ENCODE measurements around the gene LSP1. TPM values are rescaled to one million over a fixed set of nuclear protein-coding genes. Genes with fewer than 3 reads are reported as not detected.

The LSP1 gene
- total and polyA plus RNA-seq, 2 of the 13 experiments (the other 11 are each of a cell fraction or from before 2014, with no cell fraction given): 0.59 to 1.00 TPM

DNA sequence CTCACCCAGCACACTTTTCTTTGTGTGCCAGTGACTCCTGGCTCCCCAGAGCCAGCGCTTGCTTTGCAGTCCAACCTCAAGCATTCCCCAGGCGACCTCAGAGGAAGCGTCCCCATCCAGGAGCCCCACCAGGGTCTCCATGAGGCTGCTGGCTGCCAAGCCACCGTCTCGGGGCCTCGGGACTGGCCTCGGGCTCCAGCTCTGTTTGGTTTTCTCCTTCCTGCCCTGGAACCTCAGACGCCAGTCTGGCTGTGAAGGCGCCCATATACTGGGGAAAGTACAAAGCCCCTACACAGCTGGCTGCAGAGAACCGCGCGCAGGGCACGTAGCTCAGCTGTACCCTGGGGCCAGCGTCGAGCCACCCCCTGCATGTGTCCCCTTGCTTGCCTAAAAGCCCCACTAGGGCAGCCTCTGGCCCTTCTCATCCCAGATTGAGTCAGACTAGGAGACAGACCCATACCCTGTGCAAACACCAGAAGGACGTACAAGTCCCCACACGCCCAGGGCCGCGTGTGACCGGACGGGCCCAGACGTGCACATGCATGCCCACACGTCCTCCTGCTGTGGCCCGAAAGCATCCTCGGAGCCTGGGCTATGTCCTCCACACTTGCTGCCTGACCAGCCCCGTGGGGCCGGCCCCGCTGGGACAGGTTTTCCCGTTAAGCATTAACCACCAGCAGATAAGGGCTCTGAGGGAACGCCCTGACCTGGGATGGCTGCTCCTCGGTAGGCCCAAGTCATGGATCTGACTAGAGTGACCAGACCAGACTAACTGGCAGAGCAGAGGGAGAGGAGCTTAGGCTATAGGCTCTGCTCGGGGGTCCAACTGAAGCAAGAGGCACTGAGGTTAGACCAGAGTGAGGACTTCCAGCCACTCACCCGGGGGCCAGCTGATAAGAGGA is 22.3 kb upstream of the LSP1 start (continued):
- TF ChIP-seq EP300 (IDR thresholded peaks at IDR 0.05; ENCODE audit: low read depth in 2 of 2, low read length in 2 of 2) (0 out of 4 replicates have a peak, but pooled peaks of 1 of the 2 experiments have one; percentile 18), EP300 (CRISPR knock-in tag; IDR thresholded peaks at IDR 0.05; ENCODE audit: borderline replicate concordance) (peak; percentile 22; the same call in 1 of the 2 replicates), ZNF564 (CRISPR knock-in tag; IDR thresholded peaks at IDR 0.05) (peak; percentile 63; the same call in 1 of the 2 replicates), CENPX (CRISPR knock-in tag; IDR thresholded peaks at IDR 0.05) (no peak), ZNF124 (CRISPR knock-in tag; IDR thresholded peaks at IDR 0.05) (peak; percentile 45), PTBP1 (IDR thresholded peaks at IDR 0.05; ENCODE audit: low read depth, low read length, poor library complexity, severe bottlenecking) (no peak), POLR2A (IDR thresholded peaks at IDR 0.05; ENCODE audit: insufficient read depth in 1 of 2, low read depth in 2 of 2, low read length in 2 of 2) (no peak), ZNF790 (CRISPR knock-in tag; IDR thresholded peaks at IDR 0.05; ENCODE audit: borderline replicate concordance) (peak; percentile 91; the same call in 1 of the 2 replicates), TBX2 (CRISPR knock-in tag; IDR thresholded peaks at IDR 0.05; ENCODE audit: borderline replicate concordance) (peak; percentile 91), YY1 (IDR thresholded peaks at IDR 0.05; ENCODE audit: insufficient read depth, insufficient replicate concordance, low read depth, low read length) (peak; percentile 75), MAFK (conservative IDR thresholded peaks at IDR 0.05 in 1 of 2, IDR thresholded peaks at IDR 0.05 in 1 of 2; ENCODE audit: low read length in 2 of 2) (no peak), MEIS2 (CRISPR knock-in tag; IDR thresholded peaks at IDR 0.05) (peak; percentile 45; the same call in 1 of the 2 replicates), KDM3A (CRISPR knock-in tag; IDR thresholded peaks at IDR 0.05; ENCODE audit: low read depth) (no peak), KDM6A (CRISPR knock-in tag; IDR thresholded peaks at IDR 0.05; ENCODE audit: low read depth) (no peak), FOXP1 (IDR thresholded peaks at IDR 0.05) (no peak), FOXP1 (CRISPR knock-in tag; IDR thresholded peaks at IDR 0.05) (no peak), ZC3H4 (CRISPR knock-in tag; IDR thresholded peaks at IDR 0.05; ENCODE audit: borderline replicate concordance) (0 out of 2 replicates have a peak, but pooled peaks have one; percentile 57), KMT2A (CRISPR knock-in tag; IDR thresholded peaks at IDR 0.05) (peak; percentile 53), ZNF350 (CRISPR knock-in tag; IDR thresholded peaks at IDR 0.05; ENCODE audit: borderline replicate concordance, low read depth) (peak; percentile 57), MATR3 (CRISPR knock-in tag; IDR thresholded peaks at IDR 0.05) (no peak)
- TF ChIP-seq, protein P1, sequence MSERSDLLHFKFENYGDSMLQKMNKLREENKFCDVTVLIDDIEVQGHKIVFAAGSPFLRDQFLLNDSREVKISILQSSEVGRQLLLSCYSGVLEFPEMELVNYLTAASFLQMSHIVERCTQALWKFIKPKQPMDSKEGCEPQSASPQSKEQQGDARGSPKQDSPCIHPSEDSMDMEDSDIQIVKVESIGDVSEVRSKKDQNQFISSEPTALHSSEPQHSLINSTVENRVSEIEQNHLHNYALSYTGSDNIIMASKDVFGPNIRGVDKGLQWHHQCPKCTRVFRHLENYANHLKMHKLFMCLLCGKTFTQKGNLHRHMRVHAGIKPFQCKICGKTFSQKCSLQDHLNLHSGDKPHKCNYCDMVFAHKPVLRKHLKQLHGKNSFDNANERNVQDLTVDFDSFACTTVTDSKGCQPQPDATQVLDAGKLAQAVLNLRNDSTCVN (CRISPR knock-in tag; IDR thresholded peaks at IDR 0.05; ENCODE audit: borderline replicate concordance): peak; percentile 50; the same call in 1 of the 2 replicates
- TF ChIP-seq, protein P2, sequence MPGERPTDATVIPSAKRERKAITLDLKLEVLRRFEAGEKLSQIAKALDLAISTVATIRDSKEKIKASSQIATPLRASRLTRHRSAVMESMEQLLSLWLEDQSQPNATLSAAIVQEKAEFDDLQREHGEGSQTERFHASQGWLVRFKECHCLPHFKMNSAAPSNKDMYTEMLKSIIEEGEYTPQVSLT (CRISPR knock-in tag; IDR thresholded peaks at IDR 0.05; ENCODE audit: borderline replicate concordance, low read depth): no peak
- TF ChIP-seq, protein P3, sequence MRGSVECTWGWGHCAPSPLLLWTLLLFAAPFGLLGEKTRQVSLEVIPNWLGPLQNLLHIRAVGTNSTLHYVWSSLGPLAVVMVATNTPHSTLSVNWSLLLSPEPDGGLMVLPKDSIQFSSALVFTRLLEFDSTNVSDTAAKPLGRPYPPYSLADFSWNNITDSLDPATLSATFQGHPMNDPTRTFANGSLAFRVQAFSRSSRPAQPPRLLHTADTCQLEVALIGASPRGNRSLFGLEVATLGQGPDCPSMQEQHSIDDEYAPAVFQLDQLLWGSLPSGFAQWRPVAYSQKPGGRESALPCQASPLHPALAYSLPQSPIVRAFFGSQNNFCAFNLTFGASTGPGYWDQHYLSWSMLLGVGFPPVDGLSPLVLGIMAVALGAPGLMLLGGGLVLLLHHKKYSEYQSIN (CRISPR knock-in tag; IDR thresholded peaks at IDR 0.05; ENCODE audit: borderline replicate concordance): no peak
- TF ChIP-seq, protein P4, sequence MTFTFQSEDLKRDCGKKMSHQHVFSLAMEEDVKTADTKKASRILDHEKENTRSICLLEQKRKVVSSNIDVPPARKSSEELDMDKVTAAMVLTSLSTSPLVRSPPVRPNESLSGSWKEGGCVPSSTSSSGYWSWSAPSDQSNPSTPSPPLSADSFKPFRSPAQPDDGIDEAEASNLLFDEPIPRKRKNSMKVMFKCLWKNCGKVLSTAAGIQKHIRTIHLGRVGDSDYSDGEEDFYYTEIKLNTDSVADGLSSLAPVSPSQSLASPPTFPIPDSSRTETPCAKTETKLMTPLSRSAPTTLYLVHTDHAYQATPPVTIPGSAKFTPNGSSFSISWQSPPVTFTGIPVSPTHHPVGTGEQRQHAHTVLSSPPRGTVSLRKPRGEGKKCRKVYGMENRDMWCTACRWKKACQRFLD (CRISPR knock-in tag; IDR thresholded peaks at IDR 0.05; ENCODE audit: borderline replicate concordance): no peak
- TF ChIP-seq, protein P5, sequence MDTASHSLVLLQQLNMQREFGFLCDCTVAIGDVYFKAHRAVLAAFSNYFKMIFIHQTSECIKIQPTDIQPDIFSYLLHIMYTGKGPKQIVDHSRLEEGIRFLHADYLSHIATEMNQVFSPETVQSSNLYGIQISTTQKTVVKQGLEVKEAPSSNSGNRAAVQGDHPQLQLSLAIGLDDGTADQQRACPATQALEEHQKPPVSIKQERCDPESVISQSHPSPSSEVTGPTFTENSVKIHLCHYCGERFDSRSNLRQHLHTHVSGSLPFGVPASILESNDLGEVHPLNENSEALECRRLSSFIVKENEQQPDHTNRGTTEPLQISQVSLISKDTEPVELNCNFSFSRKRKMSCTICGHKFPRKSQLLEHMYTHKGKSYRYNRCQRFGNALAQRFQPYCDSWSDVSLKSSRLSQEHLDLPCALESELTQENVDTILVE (CRISPR knock-in tag; IDR thresholded peaks at IDR 0.05): no peak

Measured in HepG2 (cell line).